ENCODE measurements around the gene OGG1.
A peak's percentile ranks its signal among the peaks of the same experiment; 100 is the strongest.

OGG1 gene

DNA sequence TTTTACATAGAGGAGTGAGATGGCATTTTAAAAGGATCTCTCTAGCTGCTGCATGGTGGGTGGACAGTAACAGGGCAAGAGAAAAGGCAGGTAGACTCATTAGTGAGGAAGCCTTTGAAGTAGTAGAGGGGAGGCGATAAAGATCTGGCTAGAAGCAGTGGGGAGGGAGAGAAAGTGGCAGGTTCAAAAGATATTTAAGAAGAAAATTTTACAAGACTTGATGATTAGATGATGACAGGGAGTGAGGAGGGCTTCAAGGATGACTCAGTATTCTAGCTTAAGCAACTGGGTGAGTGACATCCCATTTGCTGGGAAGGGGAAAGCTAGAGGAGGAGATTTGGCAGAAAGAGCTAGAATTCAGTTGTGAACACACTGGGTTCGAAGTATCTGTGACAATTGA, 22.0 kb upstream of the OGG1 start:
- DNase-seq (ENCODE audit: low spot score): no peak

GRCh38 chr3:9729419-9729818, 20.3 kb upstream of the OGG1 start:
- DNase-seq (ENCODE audit: low spot score): no peak

GRCh38 chr3:9730657-9731205, 19.0 kb upstream of the OGG1 start:
- DNase-seq (ENCODE audit: low spot score): no peak

- peak; percentile 99 for DNase-seq (ENCODE audit: low spot score)
Observed at GRCh38 chr3:9731206-9732079, 18.3 kb upstream of the OGG1 start, which contains the start of gene BRPF1. BRPF1 (plus strand) TSS chr3:9731735; CDS start chr3:9734141, 2,406 bp downstream.

- no peak for DNase-seq (ENCODE audit: low spot score)
Observed at GRCh38 chr3:9732080-9732739, 17.5 kb upstream of the OGG1 start.

GRCh38 chr3:9732740-9733115, 17.0 kb upstream of the OGG1 start:
- DNase-seq (ENCODE audit: low spot score): no peak

- DNase-seq (ENCODE audit: low spot score): no peak
Observed at GRCh38 chr3:9736831-9737230, 12.9 kb upstream of the OGG1 start.

GRCh38 chr3:9739181-9739580, 10.6 kb upstream of the OGG1 start:
- no peak for DNase-seq (ENCODE audit: low spot score)

DNA sequence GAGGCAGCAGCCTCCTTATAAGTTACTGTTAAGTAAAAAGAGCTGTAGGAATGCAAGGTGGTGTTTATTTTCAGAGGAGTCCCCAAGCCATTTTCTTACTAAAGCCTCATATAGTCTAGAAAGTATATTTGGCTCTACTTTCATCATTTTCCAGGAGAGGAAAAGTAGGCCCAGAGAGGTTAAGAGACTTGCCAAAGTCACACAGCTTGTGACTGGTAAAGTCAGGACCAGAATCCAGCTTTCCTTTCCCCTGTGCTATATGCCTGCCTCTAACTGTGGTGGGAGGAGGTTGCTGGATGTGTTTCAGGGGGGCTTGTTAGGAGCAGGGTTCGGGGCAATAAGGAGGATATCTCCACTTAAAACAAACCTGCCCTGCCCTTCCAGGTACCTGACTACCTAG, 7.2 kb upstream of the OGG1 start:
- DNase-seq (ENCODE audit: low spot score): no peak

DNA sequence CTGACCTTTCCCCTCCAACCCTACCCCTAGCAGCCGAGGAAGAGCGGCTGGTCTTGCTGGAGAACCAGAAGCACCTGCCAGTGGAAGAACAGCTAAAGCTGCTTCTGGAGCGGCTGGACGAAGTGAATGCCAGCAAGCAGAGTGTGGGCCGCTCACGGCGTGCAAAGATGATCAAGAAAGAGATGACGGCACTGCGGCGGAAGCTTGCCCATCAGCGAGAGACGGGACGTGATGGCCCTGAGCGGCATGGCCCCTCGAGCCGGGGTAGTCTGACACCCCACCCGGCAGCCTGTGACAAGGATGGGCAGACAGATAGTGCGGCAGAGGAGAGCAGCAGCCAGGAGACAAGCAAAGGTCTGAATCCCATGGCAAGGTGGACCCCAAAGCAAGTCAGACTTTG, 6.2 kb upstream of the OGG1 start:
- no peak for DNase-seq (ENCODE audit: low spot score)

- DNase-seq (ENCODE audit: low spot score): no peak
Observed at GRCh38 chr3:9744162-9744561, 5.6 kb upstream of the OGG1 start.

DNA sequence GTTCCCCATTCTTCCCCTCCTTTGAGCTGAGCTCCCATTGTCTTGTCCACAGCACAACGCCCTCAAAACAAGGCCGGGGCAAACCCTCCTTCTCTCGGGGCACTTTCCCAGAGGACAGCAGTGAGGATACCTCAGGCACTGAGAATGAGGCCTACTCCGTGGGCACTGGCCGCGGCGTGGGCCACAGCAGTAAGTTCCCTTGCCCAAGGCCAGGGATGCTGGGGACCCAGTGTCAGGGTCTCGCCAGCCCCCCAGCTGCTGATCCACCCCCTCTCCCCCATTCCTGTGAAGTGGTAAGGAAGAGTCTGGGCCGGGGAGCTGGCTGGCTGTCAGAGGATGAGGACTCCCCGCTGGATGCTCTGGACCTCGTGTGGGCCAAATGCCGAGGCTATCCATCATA, 4.2 kb upstream of the OGG1 start:
- no peak for DNase-seq (ENCODE audit: low spot score)

GRCh38 chr3:9746330-9746729, 3.4 kb upstream of the OGG1 start:
- no peak for DNase-seq (ENCODE audit: low spot score)

- DNase-seq (ENCODE audit: low spot score): no peak
Observed at GRCh38 chr3:9747267-9747666, 2.5 kb upstream of the OGG1 start.

- DNase-seq (ENCODE audit: low spot score): no peak
Observed at GRCh38 chr3:9748031-9748430, 1.7 kb upstream of the OGG1 start.

DNA sequence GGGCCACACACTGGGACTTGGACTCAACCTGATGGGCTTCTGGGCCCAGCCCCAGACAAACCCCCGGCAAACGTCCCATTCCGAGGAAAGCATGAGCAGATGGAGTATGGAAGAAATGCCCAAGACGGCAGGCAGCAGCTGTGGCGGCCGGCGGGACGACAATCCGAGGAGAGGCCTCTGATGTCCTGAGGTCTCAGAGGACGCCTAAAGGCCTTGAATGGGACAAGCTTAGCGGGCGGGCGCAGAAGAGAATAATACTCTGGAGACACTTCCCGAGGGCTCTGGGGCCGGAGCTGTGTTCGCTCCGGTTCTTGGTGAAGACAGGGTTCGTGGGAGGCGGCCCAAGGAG, 482 bp upstream of the OGG1 start:
- no peak for DNase-seq (ENCODE audit: low spot score)

GRCh38 chr3:9750556-9751411, 1.0 kb downstream of the OGG1 start:
- no peak for DNase-seq (ENCODE audit: low spot score)

- no peak for DNase-seq (ENCODE audit: low spot score)
Observed at GRCh38 chr3:9754678-9755077, 4.9 kb downstream of the OGG1 start.

GRCh38 chr3:9757427-9757826, 7.7 kb downstream of the OGG1 start:
- DNase-seq (ENCODE audit: low spot score): no peak

DNA sequence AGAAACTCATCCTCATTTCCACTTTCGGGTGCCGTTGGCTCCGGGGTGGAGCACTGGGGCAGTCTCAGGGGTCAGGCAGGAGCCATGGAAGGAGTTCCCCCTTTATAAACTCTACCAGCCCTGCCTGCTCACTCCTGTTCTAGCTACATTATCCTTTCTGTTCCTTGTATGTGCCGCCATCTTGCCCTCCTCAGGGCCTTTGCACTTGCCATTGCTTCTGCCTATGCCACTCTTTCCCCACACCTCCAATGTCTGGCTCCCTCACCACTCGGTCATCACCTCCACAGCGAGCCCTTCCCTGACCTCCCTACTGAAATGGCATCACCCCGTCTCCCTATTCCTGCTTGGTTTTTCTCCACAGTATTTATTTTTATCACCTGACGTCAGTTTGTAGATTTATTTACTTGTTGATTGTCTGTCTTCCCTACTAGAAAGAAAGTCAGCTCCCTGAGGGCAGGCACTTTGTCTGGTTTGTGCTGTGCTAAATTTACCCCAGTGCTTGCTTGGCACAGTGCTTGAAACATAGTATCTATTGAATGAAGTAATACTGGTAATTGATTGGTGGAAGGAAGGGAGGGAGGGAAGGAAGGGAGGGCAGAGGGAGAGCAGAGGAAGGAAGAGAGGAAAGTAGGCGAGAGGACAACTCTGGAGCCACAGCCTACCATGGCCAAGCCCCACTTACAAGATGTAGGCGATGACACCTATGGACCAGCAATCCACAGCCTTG, 11.2 kb downstream of the OGG1 start:
- no peak for DNase-seq (ENCODE audit: low spot score)

GRCh38 chr3:9761919-9762318, 12.2 kb downstream of the OGG1 start:
- DNase-seq (ENCODE audit: low spot score): no peak

GRCh38 chr3:9762871-9763270, 13.1 kb downstream of the OGG1 start:
- no peak for DNase-seq (ENCODE audit: low spot score)
